ENCODE data around the gene DCDC2B.

DCDC2B gene

GRCh38 chr1:32263744-32264143 lies 54.9 kb downstream of the DCDC2B start:
- DNase-seq = no peak
